Retina (tissue), 1 donor: ENCODE data around the gene ZIC5.
"Not testable (repeated sequence)": the region's sequence is repeated elsewhere in the genome, so short reads cannot be mapped to it uniquely, and the experiment has no call there.

Source experiments
- DNase-seq: peaks from one replicate; pipeline ENCODE4 v3.0.0-alpha.2; 2016

ZIC5 gene

GRCh38 chr13:99959540-99960230, 11.9 kb downstream of the ZIC5 start:
- peak; percentile 90 for DNase-seq

GRCh38 chr13:99959127-99959539, 12.4 kb downstream of the ZIC5 start:
- DNase-seq: no peak

- peak; percentile 95 for DNase-seq
Observed at GRCh38 chr13:99958406-99959126, 13.0 kb downstream of the ZIC5 start.

GRCh38 chr13:99956473-99957349, 14.9 kb downstream of the ZIC5 start:
- peak; percentile 94 for DNase-seq

- DNase-seq: peak; percentile 89
Observed at GRCh38 chr13:99955747-99956472, 15.7 kb downstream of the ZIC5 start.

GRCh38 chr13:99955107-99955746, 16.3 kb downstream of the ZIC5 start:
- no peak for DNase-seq

- DNase-seq: peak; percentile 41
Observed at GRCh38 chr13:99953138-99953755, 18.3 kb downstream of the ZIC5 start.

GRCh38 chr13:99951666-99952065, 19.9 kb downstream of the ZIC5 start:
- DNase-seq: not testable (repeated sequence)

- DNase-seq: peak; percentile 71
Observed at GRCh38 chr13:99949679-99950413, 21.7 kb downstream of the ZIC5 start.

GRCh38 chr13:99948907-99949678, 22.5 kb downstream of the ZIC5 start:
- no peak for DNase-seq

- no peak for DNase-seq
Observed at GRCh38 chr13:99948411-99948810, 23.2 kb downstream of the ZIC5 start.

- DNase-seq: no peak
Observed at GRCh38 chr13:99947666-99948065, 23.9 kb downstream of the ZIC5 start.

- DNase-seq: not testable (repeated sequence)
Observed at GRCh38 chr13:99945515-99945914, 26.1 kb downstream of the ZIC5 start.

- DNase-seq: no peak
Observed at GRCh38 chr13:99944606-99945005, 27.0 kb downstream of the ZIC5 start.

- no peak for DNase-seq
Observed at GRCh38 chr13:99944102-99944501, 27.5 kb downstream of the ZIC5 start.

- DNase-seq: no peak
Observed at GRCh38 chr13:99941911-99942310, 29.7 kb downstream of the ZIC5 start.

GRCh38 chr13:99941086-99941485, 30.5 kb downstream of the ZIC5 start:
- DNase-seq: no peak

- no peak for DNase-seq
Observed at GRCh38 chr13:99938635-99939034, 32.9 kb downstream of the ZIC5 start.

GRCh38 chr13:99935772-99936171, 35.8 kb downstream of the ZIC5 start:
- DNase-seq: no peak

GRCh38 chr13:99932912-99933311, 38.7 kb downstream of the ZIC5 start:
- DNase-seq: no peak
